Umbilical cord (tissue), 2 donors: ENCODE results near the gene SUSD6. TPM values are rescaled to one million over a fixed set of nuclear protein-coding genes. Genes with fewer than 3 reads are reported as not detected.

Source experiments
- DNase-seq: peaks from one replicate; pipeline ENCODE4 v3.0.0-alpha.2; 2015; ENCODE audit warnings: low spot score
- total RNA-seq: library from RNA; depleted of rRNA; stranded (reverse); fragments of >200 nt; gene quantifications from one replicate; pipeline ENCODE4 v1.2.3, GENCODE V29; 2014; ENCODE audit warnings: low replicate concordance; ENCODE audit not compliant: insufficient read depth

SUSD6 gene
- total RNA-seq, 1 donor from 2014 or later, result 16.6 TPM

- no peak for DNase-seq
Observed at GRCh38 chr14:69672356-69672755, 61.0 kb downstream of the SUSD6 start.

DNA sequence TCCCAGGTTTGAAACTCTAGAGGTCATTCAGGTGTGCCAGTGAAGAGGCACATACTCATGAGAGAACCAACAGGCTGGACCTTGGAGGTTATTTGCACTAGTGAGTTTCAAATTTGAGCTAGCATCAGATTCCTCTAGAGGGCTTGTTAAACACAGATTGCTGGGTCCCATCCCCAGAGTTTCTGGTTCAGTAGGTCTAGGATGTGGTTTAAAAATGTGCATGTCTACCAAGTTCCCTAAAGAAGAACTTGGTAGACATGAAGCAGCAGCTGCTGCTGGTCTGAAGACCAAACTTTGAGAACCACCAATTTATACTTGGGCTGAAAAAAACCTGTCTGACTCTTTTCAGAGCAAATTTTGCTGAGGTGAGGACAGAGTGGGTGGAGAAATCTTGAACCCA, 61.7 kb downstream of the SUSD6 start:
- no peak for DNase-seq

- DNase-seq, result no peak
Observed at GRCh38 chr14:69673578-69674305, 62.3 kb downstream of the SUSD6 start.

DNA sequence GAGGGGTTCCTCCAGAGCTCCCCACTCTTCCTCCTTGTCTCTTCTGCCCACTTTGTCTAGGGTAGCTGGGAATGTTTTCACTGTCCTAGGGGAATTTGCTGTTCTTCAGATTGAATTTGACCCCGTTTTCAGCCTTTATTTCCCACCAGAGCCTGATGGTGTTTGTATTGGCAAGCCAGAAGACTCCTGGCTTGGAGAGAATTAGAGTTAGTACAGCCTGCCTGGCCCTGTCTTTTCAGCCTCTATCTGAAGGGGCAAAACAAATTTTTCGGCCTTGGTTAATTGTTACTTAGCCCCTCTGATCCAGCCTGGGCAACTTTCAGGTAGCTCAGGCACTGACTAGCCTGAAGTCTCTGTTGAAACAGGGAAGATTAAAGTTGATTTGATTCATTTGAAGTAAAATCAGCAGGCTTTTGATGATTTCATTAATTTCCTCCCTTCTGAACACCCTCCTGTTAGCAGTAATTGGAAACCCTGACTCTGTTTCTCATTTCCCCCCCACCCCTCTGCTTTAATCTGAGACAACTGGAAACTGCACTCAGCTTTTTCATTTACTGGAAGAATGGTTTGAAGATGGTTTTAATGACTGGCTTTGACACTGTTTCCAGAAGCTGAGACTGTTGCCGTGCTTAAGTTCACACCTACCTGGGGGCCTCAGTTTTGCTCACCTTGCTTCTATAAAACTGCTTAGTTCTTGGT, 63.3 kb downstream of the SUSD6 start:
- no peak for DNase-seq

DNA sequence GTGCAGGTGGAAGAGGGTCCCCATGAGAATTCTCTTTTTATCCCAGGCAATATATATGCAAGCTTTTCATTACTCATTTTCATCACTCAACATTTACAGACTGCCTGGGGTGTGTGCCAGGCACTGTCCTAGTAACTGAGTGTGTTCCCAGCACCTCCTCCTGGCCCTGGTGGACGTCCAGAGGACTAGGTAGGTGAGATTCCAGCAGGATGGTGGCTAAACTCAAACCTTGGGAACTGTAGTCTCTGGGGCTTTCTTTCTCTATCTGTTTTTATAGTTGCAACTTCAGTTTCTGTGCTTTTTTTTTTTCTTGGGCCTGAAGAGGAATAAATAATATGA, 63.8 kb downstream of the SUSD6 start:
- no peak for DNase-seq

GRCh38 chr14:69675877-69676416, 64.6 kb downstream of the SUSD6 start:
- DNase-seq, result no peak

GRCh38 chr14:69676723-69677122, 65.3 kb downstream of the SUSD6 start:
- no peak for DNase-seq

DNA sequence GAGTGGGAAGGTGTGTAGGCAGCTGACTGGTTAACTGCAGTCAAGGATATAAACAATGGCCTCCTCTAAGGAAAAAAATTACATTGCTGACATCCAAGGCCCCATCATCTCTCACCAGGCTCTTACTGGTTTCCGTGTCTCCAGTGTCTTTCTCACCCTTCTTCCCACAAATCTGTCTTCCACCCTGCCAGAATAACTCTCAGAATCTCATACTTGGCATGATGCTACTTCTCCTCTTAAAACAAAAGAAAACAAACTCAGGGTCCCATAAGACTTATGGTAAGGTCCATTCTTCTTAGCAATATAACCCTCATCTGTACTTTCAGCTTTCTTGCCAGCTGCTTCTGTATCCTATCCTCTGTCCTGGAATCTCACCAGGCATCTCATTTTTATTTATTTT, 68.9 kb downstream of the SUSD6 start:
- DNase-seq, result no peak

DNA sequence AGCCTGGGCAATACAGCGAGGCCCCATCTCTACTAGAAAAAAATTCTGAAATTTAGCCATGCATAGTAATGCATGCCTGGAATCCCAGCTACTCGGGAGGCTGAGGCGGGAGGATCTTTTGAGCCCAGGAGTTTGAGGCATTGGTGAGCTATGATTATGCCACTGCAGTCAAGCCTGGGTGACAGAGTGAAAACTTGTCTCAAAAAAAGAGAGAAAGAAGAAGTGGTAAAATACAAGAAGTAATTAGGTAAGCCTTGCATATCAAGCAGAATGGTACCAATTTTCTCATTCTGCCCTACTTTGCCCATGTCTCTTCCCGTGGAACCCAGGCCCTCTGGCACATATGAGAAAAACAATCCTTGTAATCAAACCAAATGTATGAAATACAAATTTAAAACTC, 70.7 kb downstream of the SUSD6 start:
- DNase-seq, result no peak

GRCh38 chr14:69682621-69683263, 71.3 kb downstream of the SUSD6 start:
- DNase-seq, result peak; percentile 93

GRCh38 chr14:69683971-69684370, 72.6 kb downstream of the SUSD6 start:
- DNase-seq, result no peak

GRCh38 chr14:69684461-69685217, 73.2 kb downstream of the SUSD6 start:
- DNase-seq, result no peak

DNA sequence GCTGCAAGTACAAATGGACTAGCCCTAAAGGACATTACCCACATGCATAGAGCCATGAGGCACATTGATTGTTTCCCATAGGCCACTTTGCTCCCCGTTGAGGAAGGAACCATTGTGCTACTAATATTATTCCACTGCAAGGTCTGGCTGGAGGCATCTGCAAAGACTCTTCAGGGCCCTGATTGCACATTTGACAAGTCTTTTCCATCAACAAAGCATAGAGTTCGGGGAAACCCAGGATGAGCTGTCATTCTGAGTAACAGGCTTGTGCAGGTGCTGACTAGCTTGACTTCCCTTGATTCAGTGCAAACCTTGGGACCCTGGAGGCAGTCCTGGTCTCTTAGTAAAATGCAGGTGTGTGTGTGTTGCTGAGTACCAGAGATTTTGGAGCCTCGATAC, 73.8 kb downstream of the SUSD6 start:
- peak; percentile 35 for DNase-seq

GRCh38 chr14:69685716-69686115, 74.3 kb downstream of the SUSD6 start:
- peak; percentile 60 for DNase-seq

DNA sequence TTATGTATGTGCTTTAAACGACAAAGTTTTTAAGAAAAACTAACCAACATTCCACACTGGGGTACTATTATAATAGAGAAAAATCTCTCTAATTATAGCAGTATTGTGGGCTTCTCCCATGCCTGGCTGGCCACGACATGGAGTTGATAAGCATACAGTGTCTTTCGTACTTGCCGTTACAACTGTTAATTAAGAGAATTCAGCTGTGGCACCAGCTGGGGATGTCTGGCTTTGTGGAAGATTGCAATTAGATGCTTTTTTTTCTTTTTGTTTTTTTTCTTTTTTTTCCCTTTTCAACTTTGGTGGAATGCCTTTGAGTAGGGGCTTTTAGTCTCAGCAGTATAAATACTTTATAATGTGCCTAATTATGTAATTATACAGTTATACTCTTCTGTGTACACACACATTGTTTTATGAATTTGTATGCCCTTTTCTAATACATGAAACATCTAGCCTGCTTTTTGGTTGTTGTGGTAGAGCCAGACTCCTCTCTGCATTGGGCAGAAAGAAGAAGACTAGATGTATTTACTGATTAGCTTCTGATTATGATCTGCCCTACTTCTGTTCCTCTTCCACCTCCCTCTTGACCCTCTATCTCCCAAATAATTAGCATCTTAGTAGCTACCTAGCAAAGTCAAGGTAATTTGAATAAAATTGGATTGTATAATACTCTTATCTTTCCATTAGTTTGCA, 76.4 kb downstream of the SUSD6 start:
- no peak for DNase-seq

- DNase-seq, result no peak
Observed at GRCh38 chr14:69688299-69688649, 76.9 kb downstream of the SUSD6 start.

DNA sequence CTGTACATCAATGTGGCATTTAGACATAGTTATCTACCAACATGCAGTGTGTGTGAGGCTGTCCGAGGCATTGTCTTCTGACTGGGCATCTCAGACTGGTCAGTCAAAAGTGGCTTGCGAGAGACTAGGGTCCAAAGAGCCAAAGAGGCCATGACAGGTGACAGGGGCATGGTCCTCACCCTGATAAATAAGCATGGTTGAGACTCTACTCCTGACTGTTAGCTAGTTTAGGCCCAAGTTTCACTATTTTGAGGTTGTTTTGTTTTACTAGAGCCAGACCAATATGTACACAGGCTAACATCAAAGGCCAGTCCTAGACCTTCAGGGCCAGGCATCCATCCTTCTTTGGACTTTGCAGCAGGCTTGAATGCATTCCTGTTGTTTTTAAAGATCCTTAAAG, 78.6 kb downstream of the SUSD6 start:
- no peak for DNase-seq

DNA sequence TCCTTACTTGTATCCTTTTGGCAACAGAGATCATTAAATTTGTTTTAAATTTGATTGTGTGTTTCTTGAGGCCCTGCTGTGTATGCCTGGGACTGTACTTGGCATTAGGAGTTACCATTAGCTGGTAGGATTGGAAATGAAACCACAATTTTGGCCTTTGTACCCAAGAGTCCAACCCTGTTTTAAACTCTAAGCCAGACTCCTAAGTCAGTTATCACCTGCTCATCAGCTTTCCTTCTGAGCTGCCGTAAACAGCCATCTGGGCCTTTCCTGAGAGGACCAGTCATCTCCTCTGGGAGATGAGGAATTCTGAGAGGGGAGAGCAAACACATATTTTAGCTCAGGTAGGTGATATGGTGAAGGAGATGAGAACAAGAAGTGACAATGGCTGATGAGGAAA, 81.2 kb downstream of the SUSD6 start:
- no peak for DNase-seq

DNA sequence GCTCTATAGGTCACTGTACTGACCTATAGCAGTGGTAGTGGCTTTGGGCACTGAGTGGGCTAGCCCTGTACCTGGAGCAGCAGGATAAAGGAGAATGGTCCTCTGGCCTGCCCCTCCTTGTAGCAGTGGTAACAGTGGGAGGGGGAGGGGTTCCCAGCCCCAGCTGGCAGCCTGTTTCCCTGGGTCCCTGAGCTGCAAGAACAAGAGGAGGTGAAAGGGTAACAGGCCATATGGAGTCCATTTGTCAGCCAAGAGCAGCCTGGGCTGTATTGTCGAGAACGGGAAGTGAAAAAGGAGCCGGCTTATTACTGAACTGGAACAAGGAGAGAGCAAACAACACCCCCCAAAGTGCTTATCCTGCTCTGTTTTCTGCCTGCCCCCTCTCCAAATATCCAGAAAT, 81.7 kb downstream of the SUSD6 start:
- no peak for DNase-seq

DNA sequence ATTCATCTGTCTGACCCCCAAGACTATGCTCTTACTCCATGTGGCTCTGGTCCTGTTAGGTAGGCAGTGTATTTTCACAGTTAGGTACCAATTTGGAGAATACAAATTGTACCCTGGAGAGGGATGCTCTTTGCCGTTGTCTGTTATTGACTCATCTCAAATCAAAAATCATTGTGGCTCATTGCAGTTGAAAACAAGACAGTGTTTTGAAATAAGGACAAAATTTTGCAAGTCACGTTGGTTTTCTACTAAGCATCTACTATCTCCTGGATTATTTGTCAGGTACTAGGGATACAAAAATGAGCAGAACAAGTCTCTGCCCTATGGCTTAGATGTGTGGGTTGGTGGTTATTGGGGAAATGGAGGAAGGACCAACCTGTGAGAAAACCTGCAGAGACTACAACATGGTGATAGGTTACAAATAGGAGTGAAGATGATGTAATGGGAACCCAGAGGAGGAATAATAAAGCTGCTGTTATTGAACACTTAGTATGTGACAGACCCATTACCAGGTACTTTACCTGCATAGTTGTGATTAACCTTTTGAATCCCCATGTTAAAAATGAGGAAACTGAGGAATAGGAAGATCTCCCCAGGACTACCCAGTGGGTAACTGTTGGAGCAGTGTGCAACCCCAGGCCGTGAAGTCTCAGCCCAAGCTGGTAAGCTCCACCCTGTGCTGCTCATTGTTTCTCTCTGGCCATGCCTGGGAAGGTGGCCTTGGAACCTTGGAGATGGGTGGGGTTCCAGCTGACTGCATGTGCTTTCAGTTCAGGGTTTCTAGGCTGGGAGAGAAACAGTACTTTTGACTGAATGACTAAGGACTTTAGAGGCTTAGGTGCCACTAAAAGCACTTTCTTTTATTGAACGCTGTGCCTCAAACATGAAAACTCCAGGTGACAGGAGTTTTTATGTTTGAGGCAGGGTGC, 82.7 kb downstream of the SUSD6 start:
- DNase-seq, result no peak
